Endothelial cell of umbilical vein (primary cell): Measurements from ENCODE around the gene GTF2F1.

Source experiments
- MYC ChIP-seq: IDR thresholded peaks from one replicate; pipeline ENCODE4 v1.6.1; 2011; ENCODE audit warnings: mild to moderate bottlenecking, low read depth, low read length
- POLR2A ChIP-seq: IDR thresholded peaks from 2 replicates; pipeline ENCODE4 v1.6.1; 2012; ENCODE audit warnings: low read depth, mild to moderate bottlenecking, control low read depth, low read length
- POLR2AphosphoS5 ChIP-seq: IDR thresholded peaks from 2 replicates; pipeline ENCODE4 v1.6.1; 2012; ENCODE audit warnings: low read depth, mild to moderate bottlenecking, control low read depth, low read length, moderate library complexity; ENCODE audit not compliant: insufficient read depth
- TF ChIP-seq, protein P1 (sequence below), 2 donors: IDR thresholded peaks; 1 replicate in 1 of 2; 2 replicates in 1 of 2; pipeline ENCODE4 v1.5.1; 2011; ENCODE audit warnings: low read length in 2 of 2, mild to moderate bottlenecking in 2 of 2, moderate library complexity in 2 of 2, control low read depth in 1 of 2, inconsistent platforms in 1 of 2, low read depth in 1 of 2; ENCODE audit not compliant: insufficient read depth in 1 of 2; ENCODE audit errors: extremely low read depth in 1 of 2

DNA sequence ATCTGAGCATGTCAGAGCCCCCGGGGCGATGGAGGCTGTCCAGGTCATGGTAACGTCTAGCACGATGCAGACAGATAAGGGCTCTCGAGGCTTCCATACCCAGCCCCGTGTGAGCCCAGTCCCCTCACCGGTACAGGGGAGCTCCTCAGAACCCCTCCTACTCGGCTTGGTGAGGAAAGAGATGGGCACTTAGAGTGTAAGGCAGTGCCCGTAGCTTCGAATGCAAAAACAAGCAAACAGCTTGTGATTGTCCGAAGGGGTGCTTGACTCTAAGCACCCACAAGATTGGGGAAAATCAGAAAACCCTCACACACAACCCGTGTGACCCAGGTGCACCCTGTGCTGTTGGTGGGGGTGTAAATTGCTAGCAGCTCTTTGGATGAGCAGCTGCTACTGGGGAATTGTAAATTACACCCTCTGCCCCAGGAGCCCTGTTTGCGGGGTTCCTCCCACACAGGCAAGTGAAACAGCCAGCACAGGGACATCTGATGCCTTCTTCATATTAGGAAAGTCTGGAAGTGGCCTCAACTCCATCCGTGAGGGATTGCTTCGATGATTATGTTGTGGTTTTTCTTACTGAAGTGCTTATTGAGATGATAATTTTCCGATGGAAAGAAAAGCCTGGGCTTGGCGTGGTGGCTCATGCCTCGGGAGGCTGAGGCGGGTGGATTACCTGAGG, 16.3 kb downstream of the GTF2F1 start:
- TF ChIP-seq, protein P1, sequence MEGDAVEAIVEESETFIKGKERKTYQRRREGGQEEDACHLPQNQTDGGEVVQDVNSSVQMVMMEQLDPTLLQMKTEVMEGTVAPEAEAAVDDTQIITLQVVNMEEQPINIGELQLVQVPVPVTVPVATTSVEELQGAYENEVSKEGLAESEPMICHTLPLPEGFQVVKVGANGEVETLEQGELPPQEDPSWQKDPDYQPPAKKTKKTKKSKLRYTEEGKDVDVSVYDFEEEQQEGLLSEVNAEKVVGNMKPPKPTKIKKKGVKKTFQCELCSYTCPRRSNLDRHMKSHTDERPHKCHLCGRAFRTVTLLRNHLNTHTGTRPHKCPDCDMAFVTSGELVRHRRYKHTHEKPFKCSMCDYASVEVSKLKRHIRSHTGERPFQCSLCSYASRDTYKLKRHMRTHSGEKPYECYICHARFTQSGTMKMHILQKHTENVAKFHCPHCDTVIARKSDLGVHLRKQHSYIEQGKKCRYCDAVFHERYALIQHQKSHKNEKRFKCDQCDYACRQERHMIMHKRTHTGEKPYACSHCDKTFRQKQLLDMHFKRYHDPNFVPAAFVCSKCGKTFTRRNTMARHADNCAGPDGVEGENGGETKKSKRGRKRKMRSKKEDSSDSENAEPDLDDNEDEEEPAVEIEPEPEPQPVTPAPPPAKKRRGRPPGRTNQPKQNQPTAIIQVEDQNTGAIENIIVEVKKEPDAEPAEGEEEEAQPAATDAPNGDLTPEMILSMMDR (IDR thresholded peaks at IDR 0.05; ENCODE audit: extremely low read depth in 1 of 2, insufficient read depth in 1 of 2, low read depth in 1 of 2, low read length in 2 of 2), result no peak
- TF ChIP-seq POLR2A (no peak), POLR2AphosphoS5 (no peak), MYC (no peak)
